Bronchial epithelial cell (primary cell): ENCODE measurements around the gene CKB. TPM values are rescaled to one million over a fixed set of nuclear protein-coding genes. Genes with fewer than 3 reads are reported as not detected.

Experiments
- DNase-seq: peaks from one replicate; pipeline ENCODE4 v3.0.0-alpha.2; 2010; ENCODE audit warnings: low read depth
- FAIRE-seq: peaks from 2 replicates; lab custom pipeline; 2011; peaks lifted over from hg19 to GRCh38; lab: Jason Lieb, UNC
- H3K27me3 ChIP-seq: 2 replicates; pipeline ENCODE4 v1.5.1; 2011; ENCODE audit warnings: low read length; ENCODE audit not compliant: control insufficient read depth, insufficient read depth
- H3K36me3 ChIP-seq: 2 replicates; pipeline ENCODE4 v1.5.1; 2011; ENCODE audit warnings: low read length; ENCODE audit not compliant: control insufficient read depth, insufficient read depth
- H3K4me3 ChIP-seq: 2 replicates; pipeline ENCODE4 v1.5.1; 2011; ENCODE audit warnings: mild to moderate bottlenecking, low read depth, low read length, control low read depth
- CTCF ChIP-seq: IDR thresholded peaks from 2 replicates; pipeline ENCODE4 v1.5.1; 2011; ENCODE audit warnings: mild to moderate bottlenecking, moderate library complexity, low read length, control low read depth, inconsistent platforms; ENCODE audit not compliant: insufficient read depth, severe bottlenecking
- total RNA-seq: library from RNA; depleted of rRNA; stranded (reverse); fragments of >200 nt; gene quantifications from 2 replicates; pipeline ENCODE4 v1.2.1, GENCODE V29; 2014

The CKB gene
- total RNA-seq, 1 donor from 2014 or later: 31.3 TPM

- Histone ChIP-seq H3K27me3 (no peaks in the 10 kb centered on the region), H3K4me3 (no peak overlapping the region), H3K36me3 (peaks cover 24% of the 10 kb centered on the region)
- FAIRE-seq (no peak), DNase-seq (no peak)
- TF ChIP-seq CTCF: no peak
These were observed 33.0 kb downstream of the CKB start for GRCh38 chr14:103489621-103490020.

GRCh38 chr14:103488960-103489359 lies 33.7 kb downstream of the CKB start:
- TF ChIP-seq CTCF: no peak
- H3K36me3 ChIP-seq: peaks cover 23% of the 10 kb centered on the region
- DNase-seq (no peak), FAIRE-seq (no peak)
- H3K27me3 ChIP-seq: no peaks in the 10 kb centered on the region
- H3K4me3 ChIP-seq: no peak overlapping the region

- Histone ChIP-seq H3K4me3 (no peak overlapping the region), H3K27me3 (no peaks in the 10 kb centered on the region), H3K36me3 (peaks cover 22% of the 10 kb centered on the region)
- DNase-seq: no peak
- no peak for TF ChIP-seq CTCF
- FAIRE-seq: no peak
These were observed 34.6 kb downstream of the CKB start for GRCh38 chr14:103488071-103488470.

- Histone ChIP-seq H3K4me3 (no peak overlapping the region), H3K36me3 (peaks cover 12% of the 10 kb centered on the region), H3K27me3 (no peaks in the 10 kb centered on the region)
- DNase-seq (no peak), FAIRE-seq (no peak)
- no peak for TF ChIP-seq CTCF
These were observed 37.1 kb downstream of the CKB start for GRCh38 chr14:103485504-103485903.

GRCh38 chr14:103483600-103483999 lies 39.0 kb downstream of the CKB start:
- FAIRE-seq: no peak
- Histone ChIP-seq H3K4me3 (no peak overlapping the region), H3K27me3 (no peaks in the 10 kb centered on the region), H3K36me3 (peaks cover 11% of the 10 kb centered on the region)
- TF ChIP-seq CTCF: no peak
- DNase-seq: peak; percentile 97

GRCh38 chr14:103480595-103480994 lies 42.0 kb downstream of the CKB start:
- no peak for TF ChIP-seq CTCF
- Histone ChIP-seq H3K36me3 (peaks cover 12% of the 10 kb centered on the region), H3K27me3 (no peaks in the 10 kb centered on the region), H3K4me3 (no peak overlapping the region)
- DNase-seq (no peak), FAIRE-seq (no peak)
